ENCODE results near the gene ATP8A2.

GRCh38 chr13:25632166-25632888 lies 260.6 kb downstream of the ATP8A2 start:
- TF ChIP-seq CTCF (IDR thresholded peaks at IDR 0.05) = no peak
- no peak for TF ChIP-seq POLR2AphosphoS5 (IDR thresholded peaks at IDR 0.05)
